ENCODE data around the gene OGFRL1.

OGFRL1 gene

DNA sequence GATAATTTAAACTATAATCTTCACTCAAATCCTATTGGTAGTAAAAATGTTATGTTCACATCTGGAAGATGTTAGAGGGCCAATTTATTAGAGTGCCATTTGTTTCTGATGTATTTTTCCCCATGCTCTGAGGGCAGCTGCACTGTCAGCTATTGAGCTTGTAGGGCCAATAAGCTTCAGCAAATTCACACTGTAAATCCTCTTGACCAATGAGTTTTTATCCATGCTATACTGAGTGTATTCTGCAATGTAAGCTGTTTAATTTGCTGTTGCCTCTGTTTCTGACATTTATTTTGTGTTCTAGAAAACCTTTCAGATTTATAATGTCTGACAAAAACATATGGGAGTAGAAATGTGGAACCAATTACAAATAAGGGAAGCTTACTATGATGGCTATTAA, 62.6 kb downstream of the OGFRL1 start:
- POLR2A ChIA-PET: interaction anchor here (0.7 kb wide), 1 partner anchor 239 kb away, joined by 3 read pairs; no protein-coding TSS in a partner anchor
- H3K4me3 ChIP-seq (ENCODE audit: low read depth, low read length): no peak overlapping the region
- CTCF ChIA-PET: interaction anchor here (1.0 to 2.9 kb wide), 9 partner anchors 9 to 263 kb away, joined by 3 to 65 read pairs (median 7); no protein-coding TSS in a partner anchor
- DNase-seq (ENCODE audit: low read depth, low spot score): no peak
- TF ChIP-seq, protein P1, sequence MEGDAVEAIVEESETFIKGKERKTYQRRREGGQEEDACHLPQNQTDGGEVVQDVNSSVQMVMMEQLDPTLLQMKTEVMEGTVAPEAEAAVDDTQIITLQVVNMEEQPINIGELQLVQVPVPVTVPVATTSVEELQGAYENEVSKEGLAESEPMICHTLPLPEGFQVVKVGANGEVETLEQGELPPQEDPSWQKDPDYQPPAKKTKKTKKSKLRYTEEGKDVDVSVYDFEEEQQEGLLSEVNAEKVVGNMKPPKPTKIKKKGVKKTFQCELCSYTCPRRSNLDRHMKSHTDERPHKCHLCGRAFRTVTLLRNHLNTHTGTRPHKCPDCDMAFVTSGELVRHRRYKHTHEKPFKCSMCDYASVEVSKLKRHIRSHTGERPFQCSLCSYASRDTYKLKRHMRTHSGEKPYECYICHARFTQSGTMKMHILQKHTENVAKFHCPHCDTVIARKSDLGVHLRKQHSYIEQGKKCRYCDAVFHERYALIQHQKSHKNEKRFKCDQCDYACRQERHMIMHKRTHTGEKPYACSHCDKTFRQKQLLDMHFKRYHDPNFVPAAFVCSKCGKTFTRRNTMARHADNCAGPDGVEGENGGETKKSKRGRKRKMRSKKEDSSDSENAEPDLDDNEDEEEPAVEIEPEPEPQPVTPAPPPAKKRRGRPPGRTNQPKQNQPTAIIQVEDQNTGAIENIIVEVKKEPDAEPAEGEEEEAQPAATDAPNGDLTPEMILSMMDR (IDR thresholded peaks at IDR 0.05; ENCODE audit: insufficient read depth, low read length, missing control alignments): no peak

Data from AG04449 (cell line).